ENCODE measurements around the gene SNRK. TPM values are rescaled to one million over a fixed set of nuclear protein-coding genes. Genes with fewer than 3 reads are reported as not detected.

The SNRK gene
- total RNA-seq, 1 donor from 2014 or later: 44.3 TPM

DNA sequence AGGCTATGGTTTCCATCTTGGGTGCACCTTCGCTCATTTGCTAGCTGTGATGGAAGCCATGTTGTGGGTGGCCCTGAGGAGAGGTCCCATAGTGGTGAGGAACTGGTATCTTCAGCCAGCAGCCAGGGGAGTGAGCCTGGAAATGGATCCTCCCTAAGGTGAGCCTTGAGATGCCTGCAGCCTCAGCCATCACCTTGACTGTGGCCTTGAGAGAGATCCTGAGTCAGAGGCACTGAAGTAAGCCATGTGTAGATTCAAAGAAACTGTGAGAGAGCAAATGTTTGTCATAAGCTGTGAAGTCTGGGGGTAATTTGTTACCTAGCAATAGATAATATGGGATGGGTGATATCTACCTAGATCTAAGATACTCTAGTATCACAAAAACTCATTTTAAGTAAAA lies 105.3 kb downstream of the SNRK start:
- no peak for DNase-seq (ENCODE audit: low spot score in 2 of 2)
- no peaks in the 10 kb centered on the region for H3K9me3 ChIP-seq
- no peaks in the 10 kb centered on the region for H3K36me3 ChIP-seq
- intact Hi-C loops (cut with DNase I): loop anchor here (5.0 kb wide), 1 partner anchor 104 kb away; the partner anchor contains the start of gene SNRK
- no peaks in the 10 kb centered on the region for H3K27me3 ChIP-seq
- TF ChIP-seq, protein P1, sequence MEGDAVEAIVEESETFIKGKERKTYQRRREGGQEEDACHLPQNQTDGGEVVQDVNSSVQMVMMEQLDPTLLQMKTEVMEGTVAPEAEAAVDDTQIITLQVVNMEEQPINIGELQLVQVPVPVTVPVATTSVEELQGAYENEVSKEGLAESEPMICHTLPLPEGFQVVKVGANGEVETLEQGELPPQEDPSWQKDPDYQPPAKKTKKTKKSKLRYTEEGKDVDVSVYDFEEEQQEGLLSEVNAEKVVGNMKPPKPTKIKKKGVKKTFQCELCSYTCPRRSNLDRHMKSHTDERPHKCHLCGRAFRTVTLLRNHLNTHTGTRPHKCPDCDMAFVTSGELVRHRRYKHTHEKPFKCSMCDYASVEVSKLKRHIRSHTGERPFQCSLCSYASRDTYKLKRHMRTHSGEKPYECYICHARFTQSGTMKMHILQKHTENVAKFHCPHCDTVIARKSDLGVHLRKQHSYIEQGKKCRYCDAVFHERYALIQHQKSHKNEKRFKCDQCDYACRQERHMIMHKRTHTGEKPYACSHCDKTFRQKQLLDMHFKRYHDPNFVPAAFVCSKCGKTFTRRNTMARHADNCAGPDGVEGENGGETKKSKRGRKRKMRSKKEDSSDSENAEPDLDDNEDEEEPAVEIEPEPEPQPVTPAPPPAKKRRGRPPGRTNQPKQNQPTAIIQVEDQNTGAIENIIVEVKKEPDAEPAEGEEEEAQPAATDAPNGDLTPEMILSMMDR (IDR thresholded peaks at IDR 0.05): no peak
- H3K4me1 ChIP-seq: no peaks in the 10 kb centered on the region
- H3K27ac ChIP-seq: no peak overlapping the region
- H3K4me3 ChIP-seq: no peak overlapping the region

DNA sequence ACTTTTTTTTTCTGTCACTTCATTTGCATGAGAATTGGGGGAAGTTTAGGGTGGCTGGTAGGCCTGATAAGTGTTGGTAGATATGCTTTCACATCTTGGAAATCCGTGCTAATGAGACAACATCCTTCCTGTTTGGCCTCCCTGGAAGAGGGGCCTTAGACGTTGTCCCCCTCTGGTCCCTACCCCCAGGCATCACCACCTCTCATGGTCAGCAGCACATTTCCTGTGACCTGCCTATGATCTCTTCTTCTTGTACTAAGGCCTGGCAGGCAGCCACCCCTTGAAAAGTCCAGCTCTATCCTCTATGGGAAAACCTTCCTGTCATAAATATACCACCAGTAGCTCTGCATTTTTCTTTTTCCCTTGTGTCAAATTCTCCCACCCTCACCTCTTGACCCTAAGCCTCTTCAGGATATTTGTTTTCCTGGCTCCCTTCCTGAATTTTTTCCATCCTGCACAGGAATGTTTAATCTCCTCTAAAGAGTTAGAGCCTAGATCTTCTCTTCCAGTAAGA lies 107.8 kb downstream of the SNRK start:
- H3K9me3 ChIP-seq: no peaks in the 10 kb centered on the region
- DNase-seq (ENCODE audit: low spot score in 2 of 2): no peak
- peaks cover 0 to 4% of the 10 kb centered on the region in 2 donors for H3K4me1 ChIP-seq
- no peaks in the 10 kb centered on the region for H3K36me3 ChIP-seq
- no peaks in the 10 kb centered on the region for H3K27me3 ChIP-seq
- intact Hi-C loops (cut with DNase I): loop anchor here (5.0 kb wide), 1 partner anchor 107 kb away; the partner anchor contains the start of gene SNRK
- H3K4me3 ChIP-seq: no peak overlapping the region
- peak overlapping the region in 1 of 2 donors; percentile 39 for H3K27ac ChIP-seq
- TF ChIP-seq, protein P1 (IDR thresholded peaks at IDR 0.05): no peak

DNA sequence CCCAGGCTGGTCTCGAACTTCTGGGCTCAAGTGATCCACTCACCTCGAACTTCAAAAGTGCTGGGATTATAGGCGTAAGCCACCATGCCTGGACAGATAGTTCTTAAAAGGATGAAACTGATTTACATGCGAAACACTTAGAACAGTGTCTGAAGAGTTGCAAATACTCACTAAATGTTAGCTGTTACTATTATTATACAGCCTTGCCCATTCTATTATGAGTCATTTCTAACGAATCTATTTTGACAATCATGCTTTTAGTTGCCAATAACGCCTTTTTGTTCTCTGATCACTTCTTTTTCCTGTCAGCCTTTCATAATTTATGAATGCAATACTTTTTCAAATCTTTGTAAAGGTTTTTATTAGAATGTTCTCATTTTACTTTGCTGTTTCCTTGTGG lies 112.7 kb downstream of the SNRK start:
- Histone ChIP-seq H3K36me3 (no peaks in the 10 kb centered on the region), H3K9me3 (no peaks in the 10 kb centered on the region), H3K4me1 (peaks cover 0 to 6% of the 10 kb centered on the region in 2 donors), H3K27ac (peak overlapping the region in 1 of 2 donors; percentile 12), H3K4me3 (no peak overlapping the region), H3K27me3 (no peaks in the 10 kb centered on the region)
- TF ChIP-seq, protein P1 (IDR thresholded peaks at IDR 0.05): no peak
- no peak for DNase-seq (ENCODE audit: low spot score in 2 of 2)
- intact Hi-C loops (cut with DNase I): no loop called here

DNA sequence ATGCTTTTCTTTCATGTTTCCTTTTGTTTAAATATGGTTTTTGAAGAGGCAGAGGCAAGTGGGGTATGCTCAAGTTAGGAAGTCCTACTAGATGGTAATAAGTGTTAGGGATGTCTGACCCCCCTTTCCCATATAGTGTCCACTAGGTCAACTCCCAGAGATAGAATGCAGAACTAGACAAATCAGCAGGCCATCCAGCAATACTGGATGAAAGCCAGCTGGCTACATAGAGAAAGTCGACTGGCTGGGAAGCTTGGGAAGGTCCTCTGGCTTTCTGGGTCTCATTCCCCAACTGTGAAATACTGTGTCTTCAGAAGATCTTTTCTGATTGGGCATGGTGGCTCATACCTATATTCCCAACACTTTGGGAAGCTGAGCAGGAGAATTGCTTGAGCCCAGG lies 113.8 kb downstream of the SNRK start:
- TF ChIP-seq, protein P1 (IDR thresholded peaks at IDR 0.05): no peak
- no peak overlapping the region for H3K27ac ChIP-seq
- H3K4me3 ChIP-seq: no peak overlapping the region
- H3K36me3 ChIP-seq: no peaks in the 10 kb centered on the region
- no peaks in the 10 kb centered on the region for H3K27me3 ChIP-seq
- H3K4me1 ChIP-seq: peaks cover 0 to 6% of the 10 kb centered on the region in 2 donors
- intact Hi-C loops (cut with DNase I): no loop called here
- H3K9me3 ChIP-seq: no peaks in the 10 kb centered on the region
- DNase-seq (ENCODE audit: low spot score in 2 of 2): no peak

Other genes starting within 250 kb of the SNRK start
- 14.5 TPM for gene POMGNT2, start 180.5 kb upstream of the SNRK start, total RNA-seq